Mucosa of rectum (tissue), 2 donors: ENCODE data around the gene DCTD.
A peak's percentile ranks its signal among the peaks of the same experiment; 100 is the strongest.

Experiments used
- H3K27ac ChIP-seq, 2 donors: one replicate each; pipeline ENCODE4 v1.7.0; 2013; ENCODE audit warnings: inconsistent platforms in 2 of 2, low read depth in 2 of 2, low read length in 2 of 2
- H3K27me3 ChIP-seq, 2 donors: one replicate each; pipeline ENCODE4 v1.7.0; 2013; ENCODE audit warnings: low read length in 2 of 2; ENCODE audit not compliant: control insufficient read depth in 2 of 2, insufficient read depth in 2 of 2
- H3K36me3 ChIP-seq, 2 donors: one replicate each; pipeline ENCODE4 v1.7.0; 2013; ENCODE audit warnings: low read length in 2 of 2; ENCODE audit not compliant: control insufficient read depth in 2 of 2, insufficient read depth in 2 of 2
- H3K4me1 ChIP-seq, 2 donors: one replicate each; pipeline ENCODE4 v1.7.0; 2013; ENCODE audit warnings: low read length in 2 of 2, mild to moderate bottlenecking in 1 of 2; ENCODE audit not compliant: control insufficient read depth in 2 of 2, insufficient read depth in 2 of 2
- H3K4me3 ChIP-seq, 2 donors: one replicate each; pipeline ENCODE4 v1.7.0; 2013; ENCODE audit warnings: low read length in 2 of 2
- H3K9ac ChIP-seq, 2 donors: one replicate each; pipeline ENCODE4 v1.7.0; 2013; ENCODE audit warnings: low read length in 2 of 2, low read depth in 1 of 2, mild to moderate bottlenecking in 1 of 2
- H3K9me3 ChIP-seq, 2 donors: one replicate each; pipeline ENCODE4 v1.7.0; 2013; ENCODE audit warnings: low read length in 2 of 2; ENCODE audit not compliant: control insufficient read depth in 2 of 2
- donor health status: healthy.
- donor health status: Normal muscosa, but diverticular disease.

DCTD gene

DNA sequence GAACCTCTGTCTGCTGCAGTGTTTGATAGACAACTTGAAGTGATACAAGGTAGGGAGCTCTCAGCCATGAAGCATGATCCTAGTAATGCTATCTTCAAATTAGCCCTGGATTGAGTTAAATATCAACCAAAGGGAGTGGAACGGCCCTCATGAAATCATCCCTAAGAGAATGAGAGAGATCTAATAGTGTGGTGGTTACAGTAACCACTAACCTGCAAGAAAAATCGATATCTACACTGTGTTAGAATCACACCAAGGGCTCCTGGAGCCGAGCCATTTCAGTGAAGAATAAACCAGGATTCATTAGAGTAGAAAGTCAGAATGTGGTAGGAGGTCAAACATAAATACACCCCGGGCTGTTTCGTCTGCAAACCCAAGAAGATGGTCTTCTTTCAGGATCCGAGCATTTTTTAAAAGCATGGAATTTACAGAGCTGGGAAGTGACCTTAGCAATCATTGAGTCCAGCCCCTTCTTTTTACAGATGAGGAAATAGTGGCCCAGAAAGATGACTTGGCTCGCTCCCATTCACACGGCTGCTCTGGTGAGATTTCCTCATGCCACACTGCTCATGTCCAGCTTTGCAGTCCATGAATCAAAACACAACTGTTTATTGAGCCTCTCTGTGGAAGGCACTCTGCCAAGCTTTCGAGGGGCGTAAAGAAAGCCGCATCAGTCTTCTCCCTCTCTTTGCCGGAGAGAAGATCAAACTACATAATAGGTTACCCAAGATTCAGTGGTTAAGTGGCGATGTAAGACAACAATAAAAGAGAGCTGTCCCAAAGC, 5.5 kb upstream of the DCTD start:
- no peak overlapping the region for H3K9ac ChIP-seq
- no peaks in the 10 kb centered on the region for H3K9me3 ChIP-seq
- no peak overlapping the region for H3K27ac ChIP-seq
- no peaks in the 10 kb centered on the region for H3K27me3 ChIP-seq
- H3K4me3 ChIP-seq = no peak overlapping the region
- peaks cover 8 to 10% of the 10 kb centered on the region in 2 donors for H3K4me1 ChIP-seq
- no peaks in the 10 kb centered on the region for H3K36me3 ChIP-seq

DNA sequence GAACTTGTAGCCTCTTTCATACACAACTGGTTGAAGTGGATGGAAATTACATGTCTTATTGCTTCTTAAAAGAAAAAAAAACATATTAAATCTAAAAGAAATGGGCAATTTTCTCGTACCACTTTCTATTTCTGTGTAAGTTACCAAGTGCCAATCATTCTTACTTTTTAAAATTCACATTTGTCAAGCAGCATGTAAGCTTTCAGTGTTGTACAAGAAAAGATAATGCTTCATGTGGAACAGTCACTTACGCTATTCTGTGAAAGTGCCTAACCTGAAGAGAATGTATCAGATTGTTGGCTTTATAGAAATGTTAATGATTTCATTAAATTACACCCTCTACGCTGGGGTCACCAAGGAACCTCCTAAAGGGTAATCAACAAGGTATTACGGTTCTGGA, 4.4 kb upstream of the DCTD start:
- no peaks in the 10 kb centered on the region for H3K27me3 ChIP-seq
- H3K36me3 ChIP-seq = no peaks in the 10 kb centered on the region
- peaks cover 10 to 11% of the 10 kb centered on the region in 2 donors for H3K4me1 ChIP-seq
- no peak overlapping the region for H3K27ac ChIP-seq
- no peak overlapping the region for H3K9ac ChIP-seq
- H3K4me3 ChIP-seq = no peak overlapping the region
- no peaks in the 10 kb centered on the region for H3K9me3 ChIP-seq

DNA sequence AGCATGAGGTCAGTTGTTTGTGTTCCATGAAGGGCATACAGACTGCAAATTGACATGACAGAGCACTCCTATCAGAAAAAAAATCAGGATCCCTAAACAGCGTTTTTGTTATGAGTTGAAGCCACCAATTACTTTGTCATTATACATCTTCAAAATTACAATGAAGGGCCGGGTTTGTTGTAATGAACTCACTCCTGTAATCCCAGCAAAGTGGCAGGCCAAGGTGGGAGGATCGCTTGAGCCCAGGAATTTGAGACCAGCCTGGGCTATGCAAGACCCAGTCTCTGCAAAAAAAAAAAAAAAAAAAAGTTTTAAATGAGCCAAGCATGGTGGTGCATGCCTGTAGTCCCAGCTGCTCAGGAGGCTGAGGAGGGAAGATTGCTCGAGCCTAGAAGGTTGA, 3.5 kb upstream of the DCTD start:
- Histone ChIP-seq H3K4me3 (no peak overlapping the region), H3K9me3 (no peaks in the 10 kb centered on the region), H3K9ac (no peak overlapping the region), H3K27ac (no peak overlapping the region), H3K36me3 (no peaks in the 10 kb centered on the region), H3K4me1 (peaks cover 14 to 16% of the 10 kb centered on the region in 2 donors), H3K27me3 (no peaks in the 10 kb centered on the region)

DNA sequence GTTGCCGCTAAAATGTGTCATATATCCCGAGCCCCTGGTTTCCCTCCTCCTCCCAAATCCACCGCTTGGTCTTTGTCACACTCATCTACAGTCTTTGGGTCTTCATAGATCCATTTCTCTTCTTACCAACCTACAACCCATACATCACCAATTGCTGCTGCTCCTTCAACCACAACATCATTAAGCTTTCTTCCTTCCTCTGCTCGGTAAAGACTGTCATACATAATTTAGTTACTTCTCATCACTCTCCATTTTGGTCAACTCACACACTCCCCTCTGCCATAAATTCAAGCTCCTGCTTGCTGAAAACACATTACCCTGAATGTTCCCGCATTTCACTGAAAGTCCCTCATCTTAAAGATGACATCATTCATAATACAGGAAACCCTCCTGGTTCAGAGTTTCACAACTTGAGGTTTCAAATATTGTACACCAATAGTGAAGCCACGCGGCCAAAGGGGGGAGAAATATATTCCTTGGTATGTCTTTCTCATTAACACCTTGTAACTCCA, 1.7 kb upstream of the DCTD start:
- Histone ChIP-seq H3K27ac (peak overlapping the region in 1 of 2 donors; percentile 39), H3K36me3 (peaks cover 6 to 12% of the 10 kb centered on the region in 2 donors)

DNA sequence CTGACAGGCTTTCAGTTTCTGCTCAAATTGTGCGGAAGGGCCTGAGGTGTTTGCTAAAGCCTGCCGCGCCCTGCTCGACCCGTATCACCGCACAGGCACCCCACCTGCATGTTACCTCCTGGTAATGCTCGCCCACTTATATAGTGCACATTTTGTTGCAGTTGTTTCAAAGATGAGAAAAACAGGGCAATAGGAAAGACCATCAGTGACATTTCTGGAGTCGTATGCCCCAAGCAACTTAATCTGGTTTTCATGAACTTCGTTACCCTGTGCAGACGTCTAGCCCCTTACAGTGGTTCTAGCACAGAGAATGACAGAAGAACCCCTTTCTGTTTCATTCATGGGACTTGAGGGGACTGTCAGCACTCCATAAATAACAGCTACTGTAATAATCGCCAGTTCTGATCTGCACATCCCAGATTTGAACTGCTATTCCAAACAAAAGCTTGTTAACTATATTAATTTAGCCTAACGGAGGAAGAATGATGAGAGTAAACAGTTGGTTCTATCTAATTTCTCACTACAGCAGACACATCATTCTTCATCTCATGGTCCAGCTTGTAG, 940 bp upstream of the DCTD start:
- Histone ChIP-seq H3K4me3 (peak overlapping the region; percentile 83 to 84), H3K9me3 (no peaks in the 10 kb centered on the region), H3K9ac (peak overlapping the region; percentile 81 to 86), H3K27me3 (no peaks in the 10 kb centered on the region), H3K27ac (peak overlapping the region; percentile 92 to 94), H3K36me3 (peaks cover 9 to 17% of the 10 kb centered on the region in 2 donors), H3K4me1 (peaks cover 14 to 16% of the 10 kb centered on the region in 2 donors)

More for the DNA sequence above, 1.7 kb upstream of the DCTD start:
- Histone ChIP-seq H3K4me3 (peak overlapping the region in 1 of 2 donors; percentile 2), H3K9me3 (no peaks in the 10 kb centered on the region), H3K27me3 (no peaks in the 10 kb centered on the region), H3K9ac (no peak overlapping the region), H3K4me1 (peaks cover 14 to 16% of the 10 kb centered on the region in 2 donors)

DNA sequence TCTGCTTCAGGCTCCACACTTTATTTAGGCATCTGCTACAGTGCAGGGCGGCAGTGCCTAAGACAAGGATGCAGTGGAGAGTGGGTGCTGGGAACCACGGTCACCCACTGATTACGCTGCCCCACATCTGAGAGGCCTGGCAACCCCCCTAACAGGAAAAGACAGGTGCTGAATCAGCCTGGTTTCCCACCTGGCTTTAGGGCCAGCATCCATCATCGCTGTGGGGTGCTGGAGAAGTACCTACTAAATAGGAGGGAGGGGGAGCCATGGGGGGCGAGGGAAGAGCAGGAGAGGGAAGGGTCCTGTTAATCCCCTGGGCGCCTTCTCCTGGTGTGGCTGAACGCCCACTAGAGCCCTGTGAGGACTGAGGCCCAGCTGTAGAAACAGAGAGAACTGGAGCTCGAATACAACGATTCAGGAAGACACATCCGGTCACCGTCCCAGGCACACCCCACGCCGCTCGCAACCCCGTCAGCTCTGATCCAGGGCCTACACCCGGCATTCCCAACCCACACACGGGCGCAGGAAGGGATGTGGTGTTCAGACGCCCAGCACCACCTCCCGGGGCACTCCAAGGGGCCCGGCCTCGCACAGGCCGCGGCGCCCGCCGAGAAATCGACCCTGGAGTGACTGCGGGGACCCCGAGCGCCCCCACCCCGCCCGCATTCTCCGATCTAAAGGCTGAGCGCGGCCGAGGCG, 554 bp downstream of the DCTD start:
- peaks cover 10 to 12% of the 10 kb centered on the region in 2 donors for H3K4me1 ChIP-seq
- peak overlapping the region; percentile 77 to 94 for H3K27ac ChIP-seq
- peaks cover 13 to 19% of the 10 kb centered on the region in 2 donors for H3K36me3 ChIP-seq
- no peaks in the 10 kb centered on the region for H3K27me3 ChIP-seq
- peak overlapping the region; percentile 79 to 86 for H3K9ac ChIP-seq
- H3K4me3 ChIP-seq = peak overlapping the region; percentile 75 to 84
- H3K9me3 ChIP-seq = no peaks in the 10 kb centered on the region

DNA sequence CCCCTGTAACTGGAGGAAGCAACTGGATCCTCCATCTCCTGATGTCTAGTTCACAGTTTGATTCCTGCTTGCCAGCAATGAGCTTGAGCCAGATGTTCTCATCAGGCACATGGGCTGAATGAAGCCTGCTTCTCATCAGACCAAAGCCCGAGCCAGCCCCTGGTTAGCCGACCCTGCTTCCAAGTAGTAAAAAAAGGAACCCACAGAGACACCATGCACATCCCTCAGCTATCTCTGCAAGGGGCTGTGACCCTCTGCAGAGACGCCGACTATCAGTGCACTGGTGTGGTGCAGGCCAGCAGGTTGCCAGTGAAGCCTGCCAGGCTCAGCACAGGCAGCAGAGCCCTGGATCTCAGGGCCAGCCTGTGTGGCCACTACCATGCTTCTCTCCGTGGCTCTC, 2.8 kb downstream of the DCTD start:
- no peaks in the 10 kb centered on the region for H3K9me3 ChIP-seq
- H3K36me3 ChIP-seq = peaks cover 21 to 37% of the 10 kb centered on the region in 2 donors
- H3K4me1 ChIP-seq = peaks cover 10 to 12% of the 10 kb centered on the region in 2 donors
- H3K27ac ChIP-seq = no peak overlapping the region
- no peaks in the 10 kb centered on the region for H3K27me3 ChIP-seq
- no peak overlapping the region for H3K9ac ChIP-seq
- no peak overlapping the region for H3K4me3 ChIP-seq

DNA sequence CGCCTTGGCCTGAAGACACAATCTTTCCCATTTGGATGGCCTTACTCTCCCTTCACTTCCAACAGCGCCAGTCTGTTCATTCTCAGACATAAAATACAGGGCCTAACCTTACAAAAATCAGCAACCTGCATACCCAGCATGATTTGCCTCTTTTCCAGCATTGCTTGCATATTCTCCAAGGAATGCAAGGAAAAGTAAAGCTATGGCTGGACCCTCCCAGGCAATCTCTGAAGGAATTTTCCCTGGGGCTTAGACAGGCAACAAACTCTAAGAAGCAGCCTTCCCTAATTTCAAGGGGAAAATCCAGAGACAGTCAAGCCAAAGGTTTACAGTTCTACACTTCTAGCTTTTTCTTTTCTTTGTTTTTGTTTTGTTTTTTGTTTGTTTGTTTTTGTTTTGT, 3.6 kb downstream of the DCTD start:
- peaks cover 9 to 10% of the 10 kb centered on the region in 2 donors for H3K4me1 ChIP-seq
- no peak overlapping the region for H3K4me3 ChIP-seq
- H3K27ac ChIP-seq = no peak overlapping the region
- no peaks in the 10 kb centered on the region for H3K9me3 ChIP-seq
- no peaks in the 10 kb centered on the region for H3K27me3 ChIP-seq
- H3K9ac ChIP-seq = no peak overlapping the region
- peaks cover 21 to 39% of the 10 kb centered on the region in 2 donors for H3K36me3 ChIP-seq

DNA sequence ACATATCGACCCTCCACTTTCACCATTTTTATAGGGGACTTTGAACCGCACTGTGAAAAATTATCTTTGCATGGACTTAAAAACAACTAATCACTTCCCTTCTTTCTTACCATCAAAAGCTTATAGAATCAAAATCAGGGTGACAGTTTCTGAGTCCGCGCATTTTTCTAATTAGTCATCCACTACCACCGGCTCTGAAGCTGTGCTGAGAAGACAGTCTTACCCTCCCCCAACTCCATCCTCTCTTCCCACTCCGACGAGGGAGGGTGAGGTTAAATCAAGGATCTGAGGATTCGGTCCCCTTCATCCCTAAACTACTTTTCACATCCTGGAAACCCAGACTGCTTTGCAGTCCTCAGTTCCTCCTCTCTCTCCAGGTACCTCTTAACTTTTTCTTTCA, 4.2 kb downstream of the DCTD start:
- Histone ChIP-seq H3K36me3 (peaks cover 21 to 39% of the 10 kb centered on the region in 2 donors), H3K4me1 (peaks cover 6 to 7% of the 10 kb centered on the region in 2 donors), H3K9me3 (no peaks in the 10 kb centered on the region), H3K4me3 (no peak overlapping the region), H3K27me3 (no peaks in the 10 kb centered on the region), H3K27ac (no peak overlapping the region), H3K9ac (no peak overlapping the region)

DNA sequence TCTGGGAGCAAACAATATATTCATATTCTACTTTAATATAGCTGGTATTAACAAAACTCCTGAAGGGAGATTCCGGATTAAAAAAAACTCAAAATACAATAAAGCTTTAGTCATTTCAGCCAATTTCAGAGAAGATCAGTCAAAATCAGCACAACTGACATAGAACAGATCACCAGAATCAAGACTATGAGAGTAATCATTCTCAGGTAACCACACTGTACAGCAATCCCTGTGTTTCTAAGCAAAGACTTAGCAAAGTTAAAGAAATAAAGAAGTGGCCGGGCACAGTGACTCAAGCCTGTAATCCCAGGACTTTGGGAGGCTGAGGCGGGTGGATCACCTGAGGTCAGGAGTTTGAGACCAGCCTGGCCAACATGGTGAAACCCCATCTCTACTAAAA, 9.1 kb downstream of the DCTD start:
- peaks cover 27 to 28% of the 10 kb centered on the region in 2 donors for H3K36me3 ChIP-seq
- H3K27me3 ChIP-seq = no peaks in the 10 kb centered on the region
- no peak overlapping the region for H3K9ac ChIP-seq
- H3K4me3 ChIP-seq = no peak overlapping the region
- H3K27ac ChIP-seq = no peak overlapping the region
- no peaks in the 10 kb centered on the region for H3K9me3 ChIP-seq
- no peaks in the 10 kb centered on the region for H3K4me1 ChIP-seq
